Endothelial cell of umbilical vein (primary cell): Measurements from ENCODE around the gene FGF12. TPM values are rescaled to one million over a fixed set of nuclear protein-coding genes. Genes with fewer than 3 reads are reported as not detected.

ENCODE experiments used
- BruUV-seq: library from RNA; stranded (reverse); fragments of 400-500 nt; replicated peaks from 2 replicates; lab custom pipeline; 2021; lab: Mats Ljungman, UMichigan
- CTCF ChIA-PET: fragments of 300-600, 350-600 bp; sonication (Branson Sonifier 250); formaldehyde crosslinking; loops from one replicate; lab custom pipeline; 2021; ENCODE audit warnings: antibody characterized with exemption, inconsistent platforms; lab: Charles Lee
- POLR2A ChIA-PET: fragments of 300-600, 350-600 bp; sonication (Branson Sonifier 250); formaldehyde crosslinking; loops from one replicate; lab custom pipeline; 2021; ENCODE audit warnings: antibody characterized with exemption, inconsistent platforms; lab: Charles Lee
- DNase-seq: peaks from one replicate; pipeline ENCODE4 v3.0.0-alpha.2; 2011; ENCODE audit warnings: low read depth, low spot score
- FAIRE-seq: peaks from 2 replicates; lab custom pipeline; 2011; peaks lifted over from hg19 to GRCh38; lab: Jason Lieb, UNC
- H2AFZ ChIP-seq: 2 replicates; pipeline ENCODE4 v1.6.0; 2012; ENCODE audit warnings: low read depth, low read length, control low read depth, inconsistent platforms
- H3K27ac ChIP-seq: 2 replicates; pipeline ENCODE4 v1.5.1; 2011; ENCODE audit warnings: low read depth, mild to moderate bottlenecking, control low read depth, low read length, moderate library complexity; ENCODE audit not compliant: insufficient read depth
- H3K27me3 ChIP-seq, 2 experiments: 2 replicates each; pipeline versions ENCODE4 v1.6.0 to v1.6.1; 2011; ENCODE audit warnings: low read length in 2 of 2, mixed read lengths in 1 of 2; ENCODE audit not compliant: control insufficient read depth in 2 of 2, insufficient read depth in 2 of 2
- H3K36me3 ChIP-seq, 2 experiments: 2 replicates in 1 of 2; 3 replicates in 1 of 2; pipeline ENCODE4 v1.5.1; 2011; ENCODE audit warnings: low read length in 2 of 2, mild to moderate bottlenecking in 1 of 2, moderate library complexity in 1 of 2; ENCODE audit not compliant: control insufficient read depth in 2 of 2, insufficient read depth in 2 of 2; ENCODE audit errors: extremely low read depth in 1 of 2
- H3K4me1 ChIP-seq: 3 replicates; pipeline ENCODE4 v1.5.1; 2011; ENCODE audit warnings: mild to moderate bottlenecking, low read length; ENCODE audit not compliant: control insufficient read depth, insufficient read depth; ENCODE audit errors: extremely low read depth
- H3K4me2 ChIP-seq: 2 replicates; pipeline ENCODE4 v1.6.1; 2011; ENCODE audit warnings: low read length, control low read depth, mixed read lengths; ENCODE audit not compliant: insufficient read depth
- H3K4me3 ChIP-seq, 3 experiments: fragments of 200-600 bp in 1 of 3; sonication (generic), shearing (Covaris generic) in 1 of 3; replicated peaks in 1 of 3; 2 replicates each; pipeline ENCODE4 v1.5.1; 2011 to 2016; ENCODE audit warnings: control low read depth in 3 of 3, low read length in 3 of 3, mild to moderate bottlenecking in 2 of 3, inconsistent platforms in 1 of 3, low read depth in 1 of 3, moderate library complexity in 1 of 3; ENCODE audit not compliant: insufficient read depth in 1 of 3
- H3K79me2 ChIP-seq: 2 replicates; pipeline ENCODE4 v1.6.0; 2012; ENCODE audit warnings: low read length, inconsistent platforms; ENCODE audit not compliant: control insufficient read depth, insufficient read depth
- H3K9ac ChIP-seq: replicated peaks from 2 replicates; pipeline ENCODE3; 2011; ENCODE audit warnings: low read length, control low read depth; ENCODE audit not compliant: insufficient read depth; ENCODE audit errors: extremely low read depth
- H3K9me1 ChIP-seq: replicated peaks from 3 replicates; pipeline ENCODE4 v1.6.0; 2011; ENCODE audit warnings: mild to moderate bottlenecking, low read length; ENCODE audit not compliant: control insufficient read depth, insufficient read depth; ENCODE audit errors: extremely low read depth
- H3K9me3 ChIP-seq: replicated peaks from 2 replicates; pipeline ENCODE4 v1.5.1; 2012; ENCODE audit warnings: low read length, inconsistent platforms; ENCODE audit not compliant: control insufficient read depth, insufficient read depth
- H4K20me1 ChIP-seq: replicated peaks from 2 replicates; pipeline ENCODE3; 2011; ENCODE audit warnings: mild to moderate bottlenecking, low read length; ENCODE audit not compliant: control insufficient read depth, insufficient read depth; ENCODE audit errors: extremely low read depth
- CTCF ChIP-seq, 2 donors: IDR thresholded peaks; 1 replicate in 1 of 2; 2 replicates in 1 of 2; pipeline ENCODE4 v1.5.1; 2011; ENCODE audit warnings: low read length in 2 of 2, mild to moderate bottlenecking in 2 of 2, moderate library complexity in 2 of 2, control low read depth in 1 of 2, inconsistent platforms in 1 of 2, low read depth in 1 of 2; ENCODE audit not compliant: insufficient read depth in 1 of 2; ENCODE audit errors: extremely low read depth in 1 of 2
- EZH2 ChIP-seq: IDR thresholded peaks from 2 replicates; pipeline ENCODE4 v1.6.1; 2012; ENCODE audit warnings: borderline replicate concordance, low read depth, mild to moderate bottlenecking, moderate library complexity, low read length, inconsistent platforms; ENCODE audit not compliant: severe bottlenecking
- FOS ChIP-seq: IDR thresholded peaks from 2 replicates; pipeline ENCODE4 v1.6.1; 2011; ENCODE audit warnings: mild to moderate bottlenecking, low read length, moderate library complexity, borderline replicate concordance; ENCODE audit not compliant: insufficient read depth
- GATA2 ChIP-seq: IDR thresholded peaks from 2 replicates; pipeline ENCODE4 v1.7.0; 2011; ENCODE audit warnings: low read depth, mild to moderate bottlenecking, moderate library complexity, mixed read lengths, low read length; ENCODE audit not compliant: insufficient read length, insufficient read depth
- JUN ChIP-seq: IDR thresholded peaks from 2 replicates; pipeline ENCODE4 v1.6.1; 2011; ENCODE audit warnings: borderline replicate concordance, low read depth; ENCODE audit not compliant: insufficient read length, insufficient read depth
- MAX ChIP-seq: IDR thresholded peaks from 2 replicates; pipeline ENCODE4 v1.6.1; 2011; ENCODE audit not compliant: insufficient read depth, insufficient read length
- MYC ChIP-seq: IDR thresholded peaks from one replicate; pipeline ENCODE4 v1.6.1; 2011; ENCODE audit warnings: mild to moderate bottlenecking, low read depth, low read length
- POLR2A ChIP-seq: IDR thresholded peaks from 2 replicates; pipeline ENCODE4 v1.6.1; 2012; ENCODE audit warnings: low read depth, mild to moderate bottlenecking, control low read depth, low read length
- POLR2AphosphoS5 ChIP-seq: IDR thresholded peaks from 2 replicates; pipeline ENCODE4 v1.6.1; 2012; ENCODE audit warnings: low read depth, mild to moderate bottlenecking, control low read depth, low read length, moderate library complexity; ENCODE audit not compliant: insufficient read depth
- dilution Hi-C: fragments of 300-500 bp; cut with MboI; formaldehyde crosslinking; loops from one replicate; pipeline ENCODE4 v1.15.0; 2019; ENCODE audit warnings: low sequenced_read_pairs; ENCODE audit not compliant: extremely low pct_ligation_motif_present
- intact Hi-C: fragments of 100-400 bp; cut with micrococcal nuclease; formaldehyde crosslinking; loops from one replicate; pipeline ENCODE4 v1.10.0; 2022
- polyA plus RNA-seq, 4 experiments: library from polyadenylated mRNA; depleted of rRNA in 3 of 4; stranded (reverse) in 3 of 4; unstranded in 1 of 4; fragments of >200 nt; gene quantifications; 2 replicates each; pipeline versions ENCODE4 v1.2.1 to v1.2.3, GENCODE V29; 2011 to 2012; ENCODE audit warnings: missing spikeins in 1 of 4
- total RNA-seq: library from RNA; stranded (reverse); gene quantifications from 2 replicates; pipeline ENCODE4 v1.2.3, GENCODE V29; 2021

Gene FGF12
- total and polyA plus RNA-seq, 2 donors (not counting 3 experiments of a cell fraction or from before 2014, with no cell fraction given): 0.72 to 2.5 TPM

GRCh38 chr3:192354687-192355086 is 372.7 kb downstream of the FGF12 start:
- Histone ChIP-seq H3K4me3 (no peak overlapping the region), H3K4me2 (no peak overlapping the region), H3K4me1 (no peaks in the 10 kb centered on the region), H3K79me2 (no peaks in the 10 kb centered on the region), H3K9me3 (no peaks in the 10 kb centered on the region), H4K20me1 (no peaks in the 10 kb centered on the region), H3K9me1 (no peaks in the 10 kb centered on the region), H3K27ac (no peak overlapping the region), H3K27me3 (no peaks in the 10 kb centered on the region), H3K36me3 (no peaks in the 10 kb centered on the region), H2AFZ (no peak overlapping the region), H3K9ac (no peak overlapping the region)
- dilution Hi-C loops (no loop called here), intact Hi-C loops (no loop called here)
- DNase-seq (no peak), FAIRE-seq (no peak)
- ChIA-PET CTCF (no interaction called here), POLR2A (no interaction called here)
- BruUV-seq: no TSS peak
- TF ChIP-seq EZH2 (no peak), MYC (no peak), MAX (no peak), CTCF (IDR thresholded peaks at IDR 0.05; ENCODE audit: extremely low read depth in 1 of 2, insufficient read depth in 1 of 2, low read depth in 1 of 2, low read length in 2 of 2) (no peak), POLR2AphosphoS5 (no peak), POLR2A (no peak), JUN (no peak), FOS (no peak), GATA2 (no peak)
